ENCODE measurements around the gene RUNX2. TPM values are rescaled to one million over a fixed set of nuclear protein-coding genes. Genes with fewer than 3 reads are reported as not detected.

Gene RUNX2
- total and polyA plus RNA-seq, 2 of the 8 experiments (the other 6 are each of a cell fraction or from before 2014, with no cell fraction given): 0.26 to 1.2 TPM

- no peak for TF ChIP-seq HDAC6 (IDR thresholded peaks at IDR 0.05; ENCODE audit: low read depth, low read length)
- no peak for TF ChIP-seq ZNF274 (IDR thresholded peaks at IDR 0.05; ENCODE audit: borderline replicate concordance, extremely low read depth, low read length)
- TF ChIP-seq GTF2F1 (IDR thresholded peaks at IDR 0.05; ENCODE audit: borderline replicate concordance, low read depth, low read length): no peak
- TF ChIP-seq KDM5A (IDR thresholded peaks at IDR 0.05; ENCODE audit: low read length): no peak
- no peak for TF ChIP-seq SIN3A (conservative IDR thresholded peaks at IDR 0.05 in 1 of 2, IDR thresholded peaks at IDR 0.05 in 1 of 2; ENCODE audit: low read depth in 1 of 2, low read length in 2 of 2)
- no peak for TF ChIP-seq CEBPB (IDR thresholded peaks at IDR 0.05; ENCODE audit: low read depth, low read length)
- TF ChIP-seq TAF1 (IDR thresholded peaks at IDR 0.05; ENCODE audit: low read depth, low read length): no peak
- no peak for TF ChIP-seq SP1 (IDR thresholded peaks at IDR 0.05; ENCODE audit: low read depth, low read length)
- no peak for TF ChIP-seq POLR2AphosphoS5 (IDR thresholded peaks at IDR 0.05; ENCODE audit: low read depth, low read length)
These were observed 361.9 kb downstream of the RUNX2 start (continued) for GRCh38 chr6:45689926-45690615.

Data from H1 (cell line).